VCaP (cell line): ENCODE data around the gene CHADL.

Experiments
- H3K27ac ChIP-seq: fragments of 450-650 bp; 2 replicates; pipeline ENCODE4 v1.5.1; 2017
- TF ChIP-seq, protein P1 (sequence below): fragments of 450-650 bp; conservative IDR thresholded peaks from 2 replicates; pipeline ENCODE4 v1.5.1; 2017; ENCODE audit warnings: mild to moderate bottlenecking, moderate library complexity

The CHADL gene

DNA sequence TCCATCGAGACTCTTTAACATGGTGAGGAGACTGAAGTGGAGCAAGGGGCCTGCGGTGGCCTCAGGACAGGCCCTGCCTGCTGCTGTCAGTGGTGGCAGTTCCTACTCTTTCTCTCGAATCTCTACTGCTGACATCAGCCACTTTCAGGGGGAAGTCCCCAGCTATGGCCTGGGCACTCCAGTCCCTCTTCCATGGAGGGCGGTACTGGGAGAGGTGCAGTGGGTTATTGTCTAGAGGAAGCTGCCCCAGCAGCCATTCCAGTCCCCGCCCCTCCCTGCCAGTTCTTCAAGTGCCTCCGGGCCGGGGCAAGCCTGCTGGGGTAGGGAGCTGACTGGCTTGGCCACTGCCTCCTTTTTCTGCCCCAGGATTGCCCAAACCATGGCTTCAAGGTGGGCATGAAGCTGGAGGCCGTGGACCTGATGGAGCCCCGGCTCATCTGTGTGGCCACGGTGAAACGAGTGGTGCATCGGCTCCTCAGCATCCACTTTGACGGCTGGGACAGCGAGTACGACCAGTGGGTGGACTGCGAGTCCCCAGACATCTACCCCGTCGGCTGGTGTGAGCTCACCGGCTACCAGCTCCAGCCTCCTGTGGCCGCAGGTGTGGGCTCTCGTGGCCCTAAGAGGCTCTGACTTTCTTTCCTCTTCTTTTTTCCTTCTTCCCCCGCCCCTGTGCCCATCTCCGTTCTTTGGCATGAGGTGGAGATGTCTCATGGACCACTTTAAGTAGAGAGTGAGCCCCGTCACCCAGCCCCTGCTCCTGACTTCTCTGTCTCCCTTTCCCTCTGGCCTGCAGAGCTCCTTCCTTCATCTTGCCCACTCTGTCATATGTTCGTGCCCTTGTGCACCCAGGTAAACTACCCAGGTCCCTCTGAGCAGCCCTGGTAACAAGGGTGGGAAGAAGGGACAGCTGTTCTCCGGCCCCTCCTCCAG lies 13.7 kb downstream of the CHADL start:
- no peak overlapping the region for H3K27ac ChIP-seq
- TF ChIP-seq, protein P1, sequence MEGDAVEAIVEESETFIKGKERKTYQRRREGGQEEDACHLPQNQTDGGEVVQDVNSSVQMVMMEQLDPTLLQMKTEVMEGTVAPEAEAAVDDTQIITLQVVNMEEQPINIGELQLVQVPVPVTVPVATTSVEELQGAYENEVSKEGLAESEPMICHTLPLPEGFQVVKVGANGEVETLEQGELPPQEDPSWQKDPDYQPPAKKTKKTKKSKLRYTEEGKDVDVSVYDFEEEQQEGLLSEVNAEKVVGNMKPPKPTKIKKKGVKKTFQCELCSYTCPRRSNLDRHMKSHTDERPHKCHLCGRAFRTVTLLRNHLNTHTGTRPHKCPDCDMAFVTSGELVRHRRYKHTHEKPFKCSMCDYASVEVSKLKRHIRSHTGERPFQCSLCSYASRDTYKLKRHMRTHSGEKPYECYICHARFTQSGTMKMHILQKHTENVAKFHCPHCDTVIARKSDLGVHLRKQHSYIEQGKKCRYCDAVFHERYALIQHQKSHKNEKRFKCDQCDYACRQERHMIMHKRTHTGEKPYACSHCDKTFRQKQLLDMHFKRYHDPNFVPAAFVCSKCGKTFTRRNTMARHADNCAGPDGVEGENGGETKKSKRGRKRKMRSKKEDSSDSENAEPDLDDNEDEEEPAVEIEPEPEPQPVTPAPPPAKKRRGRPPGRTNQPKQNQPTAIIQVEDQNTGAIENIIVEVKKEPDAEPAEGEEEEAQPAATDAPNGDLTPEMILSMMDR = no peak

DNA sequence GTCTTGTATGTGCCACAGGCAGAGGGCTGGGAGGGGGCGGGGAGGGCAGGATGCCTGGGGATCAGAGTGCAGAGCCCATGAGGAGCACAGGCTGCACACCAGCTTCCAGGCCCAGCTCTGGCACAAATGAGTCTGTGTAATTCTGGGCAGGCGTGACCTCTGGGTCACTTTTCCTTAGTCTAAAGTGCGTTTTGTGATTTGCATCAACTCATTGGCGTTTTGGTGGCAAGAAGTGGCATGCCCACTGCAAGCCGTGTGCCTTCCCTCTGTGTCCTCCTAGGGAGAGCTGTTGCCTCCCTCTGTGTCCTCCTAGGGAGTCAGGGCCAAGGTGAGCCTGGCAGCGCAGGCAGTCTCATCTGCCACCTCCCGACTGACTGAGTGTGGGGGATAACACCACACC lies 17.2 kb downstream of the CHADL start:
- TF ChIP-seq, protein P1 = no peak
- no peak overlapping the region for H3K27ac ChIP-seq

DNA sequence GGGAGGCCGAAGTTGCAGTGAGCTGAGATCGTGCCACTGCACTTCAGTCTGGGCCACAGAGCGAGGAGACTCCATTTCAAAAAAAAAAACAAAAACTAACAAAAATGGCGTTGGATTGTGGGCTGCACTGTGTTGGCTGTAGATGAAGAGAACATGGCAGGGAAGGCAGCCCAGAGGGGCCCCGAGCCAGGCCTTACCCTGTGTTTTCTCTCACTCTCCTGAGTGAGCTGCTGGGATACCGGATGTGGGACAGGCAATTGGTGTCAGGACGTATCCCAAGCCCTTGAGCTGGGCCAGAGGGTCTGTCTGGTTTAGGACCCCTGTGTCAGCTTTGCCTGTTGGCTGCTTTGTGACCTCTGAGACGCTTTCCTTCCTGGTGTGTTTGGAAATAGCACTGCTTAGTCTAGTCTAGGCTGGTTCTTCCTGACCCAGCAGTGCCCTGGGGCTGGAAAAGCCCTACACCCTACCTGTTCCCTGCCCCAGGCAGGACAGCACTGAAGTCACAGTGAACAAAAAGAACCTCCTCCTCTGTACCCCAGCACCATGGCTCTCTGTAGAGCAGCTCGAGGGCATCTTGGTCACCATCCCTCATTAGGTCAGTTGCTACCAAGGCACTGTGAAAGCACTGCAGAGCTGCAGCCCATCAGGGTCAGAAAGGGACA lies 17.8 kb downstream of the CHADL start:
- TF ChIP-seq, protein P1 = no peak
- no peak overlapping the region for H3K27ac ChIP-seq

- H3K27ac ChIP-seq = no peak overlapping the region
- TF ChIP-seq, protein P1 = no peak
These were observed 23.1 kb downstream of the CHADL start for GRCh38 chr22:41217553-41218157.

GRCh38 chr22:41216984-41217383 lies 23.7 kb downstream of the CHADL start:
- TF ChIP-seq, protein P1 = no peak
- H3K27ac ChIP-seq = no peak overlapping the region

DNA sequence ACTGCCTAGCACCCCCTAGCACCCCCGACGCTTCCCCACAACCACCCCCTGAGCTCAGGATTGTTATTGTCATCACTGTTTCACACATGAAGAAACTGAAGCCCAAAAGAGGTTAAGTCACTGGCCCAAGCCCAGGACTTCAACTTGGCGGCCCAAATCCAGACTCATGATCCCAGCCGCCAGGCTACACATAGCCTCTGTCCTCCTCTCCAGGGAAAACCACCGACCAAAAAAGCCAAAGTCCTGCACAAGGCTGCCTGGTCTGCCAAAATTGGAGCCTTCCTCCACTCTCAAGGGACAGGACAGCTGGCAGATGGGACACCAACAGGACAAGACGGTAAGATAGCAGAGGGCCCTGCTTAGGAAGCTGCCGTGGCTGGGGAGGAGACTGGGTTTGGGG lies 24.8 kb downstream of the CHADL start:
- TF ChIP-seq, protein P1 = no peak
- no peak overlapping the region for H3K27ac ChIP-seq

DNA sequence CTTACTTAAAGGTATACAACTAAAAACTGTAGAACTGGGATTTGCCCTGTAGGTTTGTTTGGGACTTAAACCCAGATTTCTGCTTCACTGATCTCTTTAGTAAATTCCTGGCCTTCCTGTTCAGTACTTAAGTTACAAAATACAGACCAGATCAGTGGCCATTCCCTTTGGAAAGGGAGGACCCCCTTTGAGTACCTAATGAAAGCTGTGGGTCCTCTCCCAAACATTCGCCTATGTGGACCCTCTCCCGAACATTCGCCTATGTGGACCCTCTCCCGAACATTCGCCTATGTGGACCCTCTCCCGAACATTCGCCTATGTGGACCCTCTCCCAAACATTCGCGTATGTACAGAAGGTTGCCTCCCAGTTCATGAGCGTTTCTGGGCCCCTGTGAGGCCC lies 25.3 kb downstream of the CHADL start:
- TF ChIP-seq, protein P1 = no peak
- H3K27ac ChIP-seq = no peak overlapping the region
